Trophoblast cell (in vitro differentiated cells and primary cell): ENCODE data around the gene BABAM2.
"Not testable (repeated sequence)": the region's sequence is repeated elsewhere in the genome, so short reads cannot be mapped to it uniquely, and the experiment has no call there.

ENCODE experiments used
- DNase-seq, 2 donors: peaks; one replicate each; pipeline ENCODE4 v3.0.0-alpha.2; 2016
- H2AFZ ChIP-seq: 2 replicates; pipeline ENCODE4 v1.6.1; 2013; ENCODE audit warnings: low read length, moderate library complexity, mild to moderate bottlenecking; ENCODE audit not compliant: insufficient read depth, poor library complexity
- H2AK5ac ChIP-seq: 2 replicates; pipeline ENCODE4 v1.6.1; 2013; ENCODE audit warnings: mild to moderate bottlenecking, low read length
- H2BK120ac ChIP-seq: 2 replicates; pipeline ENCODE4 v1.6.1; 2013; ENCODE audit warnings: low read length, mild to moderate bottlenecking, moderate library complexity; ENCODE audit not compliant: insufficient read depth, poor library complexity
- H2BK12ac ChIP-seq: 2 replicates; pipeline ENCODE4 v1.6.1; 2013; ENCODE audit warnings: mild to moderate bottlenecking, low read length, moderate library complexity
- H2BK5ac ChIP-seq: 2 replicates; pipeline ENCODE4 v1.6.1; 2013; ENCODE audit warnings: low read length, low read depth, moderate library complexity, mild to moderate bottlenecking; ENCODE audit not compliant: poor library complexity
- H3K14ac ChIP-seq: 2 replicates; pipeline ENCODE4 v1.6.1; 2013; ENCODE audit warnings: mild to moderate bottlenecking, low read length
- H3K18ac ChIP-seq: 2 replicates; pipeline ENCODE4 v1.6.1; 2013; ENCODE audit warnings: mild to moderate bottlenecking, low read length
- H3K23ac ChIP-seq: 2 replicates; pipeline ENCODE4 v1.6.1; 2013; ENCODE audit warnings: low read length
- H3K27ac ChIP-seq: 2 replicates; pipeline ENCODE4 v1.5.1; 2013; ENCODE audit warnings: low read depth, mild to moderate bottlenecking, inconsistent platforms, low read length, moderate library complexity
- H3K27me3 ChIP-seq: 2 replicates; pipeline ENCODE4 v1.6.1; 2013; ENCODE audit warnings: inconsistent platforms, mild to moderate bottlenecking, low read length, moderate library complexity; ENCODE audit not compliant: insufficient read depth
- H3K36me3 ChIP-seq, 2 experiments: 1 replicate in 1 of 2; 2 replicates in 1 of 2; pipeline ENCODE4 v1.6.1; 2013; ENCODE audit warnings: low read length in 2 of 2, mild to moderate bottlenecking in 2 of 2, moderate library complexity in 1 of 2; ENCODE audit not compliant: insufficient read depth in 2 of 2, control insufficient read depth in 1 of 2
- H3K4ac ChIP-seq: 2 replicates; pipeline ENCODE4 v1.6.1; 2013; ENCODE audit warnings: low read depth, mild to moderate bottlenecking, low read length, moderate library complexity
- H3K4me1 ChIP-seq, 2 experiments: 1 replicate in 1 of 2; 2 replicates in 1 of 2; pipeline ENCODE4 v1.6.1; 2013; ENCODE audit warnings: low read length in 2 of 2, mild to moderate bottlenecking in 2 of 2, moderate library complexity in 1 of 2; ENCODE audit not compliant: insufficient read depth in 2 of 2, control insufficient read depth in 1 of 2
- H3K4me2 ChIP-seq: 2 replicates; pipeline ENCODE4 v1.6.1; 2013; ENCODE audit warnings: inconsistent platforms, mild to moderate bottlenecking, low read length, moderate library complexity
- H3K4me3 ChIP-seq: 2 replicates; pipeline ENCODE4 v1.5.1; 2013; ENCODE audit warnings: mild to moderate bottlenecking, low read depth, low read length, inconsistent platforms
- H3K79me1 ChIP-seq: one replicate; pipeline ENCODE4 v1.6.1; 2013; ENCODE audit warnings: low read length
- H3K79me2 ChIP-seq: 2 replicates; pipeline ENCODE4 v1.6.1; 2013; ENCODE audit warnings: low read length, mild to moderate bottlenecking; ENCODE audit not compliant: control insufficient read depth, insufficient read depth, poor library complexity
- H3K9ac ChIP-seq: 2 replicates; pipeline ENCODE4 v1.6.1; 2013; ENCODE audit warnings: mild to moderate bottlenecking, low read length
- H3K9me3 ChIP-seq: 2 replicates; pipeline ENCODE4 v1.6.1; 2013; ENCODE audit warnings: low read depth, mild to moderate bottlenecking, control low read depth, inconsistent platforms, low read length; ENCODE audit not compliant: insufficient read depth
- H4K12ac ChIP-seq: 2 replicates; pipeline ENCODE4 v1.6.1; 2013; ENCODE audit warnings: low read depth, mild to moderate bottlenecking, low read length, moderate library complexity
- H4K8ac ChIP-seq: 2 replicates; pipeline ENCODE4 v1.6.1; 2013; ENCODE audit warnings: low read depth, mild to moderate bottlenecking, low read length, moderate library complexity
- H4K91ac ChIP-seq: one replicate; pipeline ENCODE4 v1.6.1; 2013; ENCODE audit warnings: low read depth, mild to moderate bottlenecking, low read length, moderate library complexity
- WGBS: extraction: QIAGEN DNeasy Blood & Tissue Kit; methylation state at CpG from one replicate; pipeline ENCODE4 v1.1.7; 2013; ENCODE audit warnings: missing lambda C conversion rate; ENCODE audit not compliant: insufficient read length, insufficient coverage; ENCODE audit errors: extremely low coverage; 5-methylcytosine and 5-hydroxymethylcytosine counted together

The BABAM2 gene

DNA sequence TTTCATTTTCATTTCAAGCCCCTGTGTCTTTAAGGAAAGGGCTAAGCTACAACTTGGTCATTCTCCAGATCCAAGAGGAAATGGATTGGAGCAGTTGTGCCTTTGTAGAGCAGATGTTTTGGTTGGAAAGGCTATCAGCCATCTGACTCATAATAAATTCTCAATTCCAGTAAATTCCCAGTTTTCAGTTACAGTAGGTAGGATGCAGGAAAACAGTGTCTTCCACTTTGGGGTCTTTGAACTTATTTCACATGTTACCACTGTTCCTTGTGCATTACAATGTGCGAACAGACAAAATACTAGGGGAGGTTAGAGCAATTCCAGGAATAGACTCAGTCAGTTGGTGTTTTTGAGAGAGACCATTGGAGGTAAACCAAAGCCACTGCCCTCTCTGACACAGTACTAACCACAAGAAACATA, 211.9 kb downstream of the BABAM2 start:
- H3K79me2 ChIP-seq = no peaks in the 10 kb centered on the region
- H4K91ac ChIP-seq = no peak overlapping the region
- no peak overlapping the region for H3K27ac ChIP-seq
- no peak overlapping the region for H2BK120ac ChIP-seq
- H2AFZ ChIP-seq = no peak overlapping the region
- no peak overlapping the region for H3K14ac ChIP-seq
- H2BK12ac ChIP-seq = no peak overlapping the region
- DNase-seq = no peak
- H2AK5ac ChIP-seq = no peak overlapping the region
- no peak overlapping the region for H3K18ac ChIP-seq
- no peak overlapping the region for H2BK5ac ChIP-seq
- H3K27me3 ChIP-seq = no peaks in the 10 kb centered on the region
- H3K4me2 ChIP-seq = no peak overlapping the region
- no peak overlapping the region for H3K23ac ChIP-seq
- H3K79me1 ChIP-seq = no peaks in the 10 kb centered on the region
- no CpG with 5 or more reads among the region's 1 CpG for WGBS
- no peak overlapping the region for H3K9ac ChIP-seq
- no peak overlapping the region for H4K12ac ChIP-seq
- no peaks in the 10 kb centered on the region for H3K36me3 ChIP-seq
- H3K4me3 ChIP-seq = no peak overlapping the region
- no peaks in the 10 kb centered on the region for H3K4me1 ChIP-seq
- no peak overlapping the region for H4K8ac ChIP-seq
- peaks cover 1% of the 10 kb centered on the region for H3K9me3 ChIP-seq
- H3K4ac ChIP-seq = no peak overlapping the region

DNA sequence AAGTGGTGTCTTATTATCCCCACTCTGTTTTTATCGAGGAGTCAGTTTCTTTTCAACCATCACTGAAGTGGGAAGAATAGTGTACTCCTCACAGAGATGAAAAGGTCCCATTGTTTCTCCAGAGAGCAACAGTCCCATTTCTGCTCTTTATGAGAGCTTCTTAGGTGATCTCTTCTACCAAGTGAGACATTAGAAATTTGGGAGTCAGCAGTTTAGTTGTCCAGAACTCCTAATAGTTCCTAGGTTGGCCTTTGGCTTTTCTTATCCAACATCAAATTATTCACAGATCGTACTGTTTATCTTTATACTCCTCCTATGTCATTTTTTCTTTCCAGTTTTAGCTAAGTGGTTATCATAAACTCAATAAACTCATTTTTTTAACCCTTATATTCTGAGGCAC, 213.1 kb downstream of the BABAM2 start:
- WGBS = no CpG with 5 or more reads among the region's 2 CpGs

DNA sequence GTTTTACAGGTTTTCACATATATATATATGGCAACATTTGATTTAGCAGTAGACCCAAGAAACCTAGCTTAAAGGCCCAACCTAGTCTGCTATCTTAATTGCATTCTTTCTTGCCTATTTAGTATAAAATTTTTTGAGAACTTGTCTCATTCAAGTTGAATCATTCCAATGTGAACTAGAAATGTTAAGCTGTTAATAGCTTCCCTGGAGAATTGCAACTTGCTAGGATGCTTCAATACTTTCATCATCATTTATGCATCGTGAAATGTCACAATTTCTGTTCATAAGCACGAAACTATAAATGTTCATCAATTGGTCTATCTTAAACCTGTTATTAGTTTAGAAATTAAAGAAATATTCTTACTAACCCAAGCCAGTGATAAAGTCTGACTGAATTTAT, 217.6 kb downstream of the BABAM2 start:
- Histone ChIP-seq H3K79me2 (no peaks in the 10 kb centered on the region), H3K18ac (no peak overlapping the region), H3K36me3 (no peaks in the 10 kb centered on the region), H3K27me3 (no peaks in the 10 kb centered on the region), H3K4me3 (no peak overlapping the region), H2AFZ (no peak overlapping the region), H3K9ac (no peak overlapping the region), H2AK5ac (no peak overlapping the region), H3K4me1 (no peaks in the 10 kb centered on the region), H3K23ac (no peak overlapping the region), H2BK12ac (no peak overlapping the region), H4K12ac (no peak overlapping the region), H4K91ac (no peak overlapping the region), H3K27ac (no peak overlapping the region), H3K4me2 (no peak overlapping the region), H3K4ac (no peak overlapping the region), H3K9me3 (peaks cover 1% of the 10 kb centered on the region), H2BK5ac (no peak overlapping the region), H3K14ac (no peak overlapping the region), H3K79me1 (no peaks in the 10 kb centered on the region), H2BK120ac (no peak overlapping the region), H4K8ac (no peak overlapping the region)
- no peak for DNase-seq
- WGBS = no CpG with 5 or more reads among the region's 2 CpGs

More for the DNA sequence above, 213.1 kb downstream of the BABAM2 start:
- no peak overlapping the region for H3K23ac ChIP-seq
- no peak overlapping the region for H3K4me3 ChIP-seq
- H2BK120ac ChIP-seq = no peak overlapping the region
- H4K8ac ChIP-seq = no peak overlapping the region
- H4K91ac ChIP-seq = no peak overlapping the region
- H2BK5ac ChIP-seq = no peak overlapping the region
- no peak overlapping the region for H3K18ac ChIP-seq
- H3K9me3 ChIP-seq = peaks cover 1% of the 10 kb centered on the region
- H3K14ac ChIP-seq = no peak overlapping the region
- H2AFZ ChIP-seq = no peak overlapping the region
- H2AK5ac ChIP-seq = no peak overlapping the region
- no peak overlapping the region for H3K27ac ChIP-seq
- H3K9ac ChIP-seq = no peak overlapping the region
- no peaks in the 10 kb centered on the region for H3K36me3 ChIP-seq
- H3K4me2 ChIP-seq = no peak overlapping the region
- no peaks in the 10 kb centered on the region for H3K79me1 ChIP-seq
- H3K27me3 ChIP-seq = no peaks in the 10 kb centered on the region
- H4K12ac ChIP-seq = no peak overlapping the region
- no peak overlapping the region for H3K4ac ChIP-seq
- H3K79me2 ChIP-seq = no peaks in the 10 kb centered on the region
- no peak for DNase-seq
- H3K4me1 ChIP-seq = no peaks in the 10 kb centered on the region
- no peak overlapping the region for H2BK12ac ChIP-seq

DNA sequence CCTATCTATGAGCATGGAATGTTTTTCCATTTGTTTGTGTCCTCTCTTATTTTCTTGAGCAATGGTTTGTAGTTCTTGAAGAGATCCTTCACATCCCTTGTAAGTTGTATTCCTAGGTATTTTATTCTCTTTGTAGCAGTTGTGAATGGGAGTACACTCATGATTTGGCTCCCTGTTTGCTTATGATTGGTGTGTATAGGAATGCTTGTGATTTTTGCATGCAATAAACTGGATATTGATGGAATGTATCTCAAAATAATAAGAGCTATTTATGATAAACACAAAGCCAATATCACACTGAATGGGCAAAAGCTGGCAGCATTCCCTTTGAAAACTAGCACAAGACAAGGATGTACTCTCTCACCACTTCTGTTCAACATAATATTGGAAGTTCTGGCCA, 223.2 kb downstream of the BABAM2 start:
- H2BK120ac ChIP-seq, H2BK5ac ChIP-seq, H3K4me1 ChIP-seq, H3K27me3 ChIP-seq, H4K8ac ChIP-seq, H2AFZ ChIP-seq, H4K12ac ChIP-seq, DNase-seq, H2BK12ac ChIP-seq, H3K79me1 ChIP-seq, H3K36me3 ChIP-seq, H4K91ac ChIP-seq, H3K4me2 ChIP-seq, H3K23ac ChIP-seq, H3K18ac ChIP-seq, H3K9me3 ChIP-seq, H3K14ac ChIP-seq, H3K4ac ChIP-seq, H3K9ac ChIP-seq, H3K4me3 ChIP-seq, H2AK5ac ChIP-seq, H3K27ac ChIP-seq, H3K79me2 ChIP-seq: not testable (repeated sequence)
